ENCODE results near the gene FADD.

The FADD gene

GRCh38 chr11:70170596-70171210 is 32.4 kb upstream of the FADD start:
- FAIRE-seq = no peak
- no peak for DNase-seq (ENCODE audit: insufficient read length, low spot score)
- no peak for TF ChIP-seq CTCF (IDR thresholded peaks at IDR 0.05; ENCODE audit: insufficient read depth, missing control alignments)

- FAIRE-seq (no peak), DNase-seq (ENCODE audit: insufficient read length, low spot score) (no peak)
- TF ChIP-seq CTCF (IDR thresholded peaks at IDR 0.05; ENCODE audit: insufficient read depth, missing control alignments) = no peak
Observed at GRCh38 chr11:70173018-70173417, 30.1 kb upstream of the FADD start.

GRCh38 chr11:70174547-70175235 is 28.4 kb upstream of the FADD start:
- DNase-seq (ENCODE audit: insufficient read length, low spot score) (no peak), FAIRE-seq (no peak)
- no peak for TF ChIP-seq CTCF (IDR thresholded peaks at IDR 0.05; ENCODE audit: insufficient read depth, missing control alignments)

GRCh38 chr11:70175236-70175698 is 27.8 kb upstream of the FADD start:
- no peak for DNase-seq (ENCODE audit: insufficient read length, low spot score)
- no peak for TF ChIP-seq CTCF (IDR thresholded peaks at IDR 0.05; ENCODE audit: insufficient read depth, missing control alignments)
- no peak for FAIRE-seq

GRCh38 chr11:70176940-70177689 is 26.0 kb upstream of the FADD start:
- peak; percentile 40 for TF ChIP-seq CTCF (IDR thresholded peaks at IDR 0.05; ENCODE audit: insufficient read depth, missing control alignments)
- no peak for DNase-seq (ENCODE audit: insufficient read length, low spot score)
- no peak for FAIRE-seq

- FAIRE-seq (no peak), DNase-seq (ENCODE audit: insufficient read length, low spot score) (no peak)
- no peak for TF ChIP-seq CTCF (IDR thresholded peaks at IDR 0.05; ENCODE audit: insufficient read depth, missing control alignments)
Observed at GRCh38 chr11:70180906-70181305, 22.2 kb upstream of the FADD start.

All from D721Med (cell line).